ENCODE results near the gene KRTAP19-3.

DNA sequence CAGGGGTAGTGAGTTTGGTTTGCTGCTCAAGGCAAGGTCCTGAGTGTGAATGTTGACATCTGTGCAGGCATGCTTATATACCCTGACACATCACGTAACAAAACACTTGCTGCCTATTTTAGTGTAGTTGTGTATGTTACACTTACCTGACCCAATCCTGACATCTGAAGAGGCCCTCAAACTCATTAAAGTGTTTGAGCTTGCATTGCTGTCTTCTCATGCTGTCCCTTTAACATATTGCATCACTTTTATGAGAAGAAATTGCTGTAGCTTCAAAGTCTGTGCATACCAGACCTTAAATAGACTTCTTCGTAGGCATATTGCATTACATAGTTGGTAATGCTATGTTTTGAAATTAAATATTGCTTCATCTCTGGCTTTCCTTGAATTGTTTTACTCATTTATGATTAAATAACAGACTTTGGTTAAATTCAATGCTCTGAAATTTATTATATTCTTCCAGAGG, at the start of gene KRTAP19-3:
- TF ChIP-seq CTCF (conservative IDR thresholded peaks at IDR 0.05; ENCODE audit: low read depth, low read length) (no peak), EZH2phosphoT487 (IDR thresholded peaks at IDR 0.05; ENCODE audit: borderline replicate concordance, low read length) (no peak), EZH2 (IDR thresholded peaks at IDR 0.05; ENCODE audit: low read length, unreplicated experiment) (no peak)
